OCI-LY3 (cell line): Measurements from ENCODE around the gene TTC8.

Experiments
- EZH2phosphoT487 ChIP-seq: fragments of 200-600 bp; shearing (Covaris generic); IDR thresholded peaks from 2 replicates; pipeline ENCODE4 v1.6.1; 2018; ENCODE audit warnings: antibody characterized with exemption, mixed run types, low read depth
- TF ChIP-seq, protein P1 (sequence below): fragments of 200-600, 300-600 bp; sonication (generic); IDR thresholded peaks from 2 replicates; pipeline ENCODE4 v1.5.1; 2014; ENCODE audit warnings: antibody characterized with exemption, low read length, low read depth

GRCh38 chr14:88785911-88786310 lies 38.5 kb upstream of the TTC8 start:
- TF ChIP-seq, protein P1, sequence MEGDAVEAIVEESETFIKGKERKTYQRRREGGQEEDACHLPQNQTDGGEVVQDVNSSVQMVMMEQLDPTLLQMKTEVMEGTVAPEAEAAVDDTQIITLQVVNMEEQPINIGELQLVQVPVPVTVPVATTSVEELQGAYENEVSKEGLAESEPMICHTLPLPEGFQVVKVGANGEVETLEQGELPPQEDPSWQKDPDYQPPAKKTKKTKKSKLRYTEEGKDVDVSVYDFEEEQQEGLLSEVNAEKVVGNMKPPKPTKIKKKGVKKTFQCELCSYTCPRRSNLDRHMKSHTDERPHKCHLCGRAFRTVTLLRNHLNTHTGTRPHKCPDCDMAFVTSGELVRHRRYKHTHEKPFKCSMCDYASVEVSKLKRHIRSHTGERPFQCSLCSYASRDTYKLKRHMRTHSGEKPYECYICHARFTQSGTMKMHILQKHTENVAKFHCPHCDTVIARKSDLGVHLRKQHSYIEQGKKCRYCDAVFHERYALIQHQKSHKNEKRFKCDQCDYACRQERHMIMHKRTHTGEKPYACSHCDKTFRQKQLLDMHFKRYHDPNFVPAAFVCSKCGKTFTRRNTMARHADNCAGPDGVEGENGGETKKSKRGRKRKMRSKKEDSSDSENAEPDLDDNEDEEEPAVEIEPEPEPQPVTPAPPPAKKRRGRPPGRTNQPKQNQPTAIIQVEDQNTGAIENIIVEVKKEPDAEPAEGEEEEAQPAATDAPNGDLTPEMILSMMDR, result no peak
- no peak for TF ChIP-seq EZH2phosphoT487
